Naive thymus-derived CD8-positive, alpha-beta T cell (primary cell): ENCODE results near the gene KRCC1. TPM values are rescaled to one million over a fixed set of nuclear protein-coding genes. Genes with fewer than 3 reads are reported as not detected.
"Not testable (repeated sequence)": the region's sequence is repeated elsewhere in the genome, so short reads cannot be mapped to it uniquely, and the experiment has no call there.

ENCODE experiments used
- ATAC-seq, 2 donors: fragments of 150-1000 bp; cut with Tn5 transposase in 1 of 2; sonication (Bioruptor Pico), chemical (Tn5 transposase) in 1 of 2; 1 replicate in 1 of 2; 2 replicates in 1 of 2; pipeline ENCODE4 v1.10.0; 2021; ENCODE audit warnings: mild to moderate bottlenecking in 2 of 2, moderate library complexity in 2 of 2
- POLR2A ChIA-PET: fragments of 350-600 bp; sonication (Branson Sonifier 250); formaldehyde crosslinking; loops from one replicate; lab custom pipeline; 2021; ENCODE audit warnings: antibody characterized with exemption; lab: Charles Lee
- DNase-seq, 10 donors: peaks; one replicate each; pipeline versions ENCODE4 v3.0.0 to v3.0.0-alpha.2; 2020 to 2022
- H3K27ac Mint-ChIP-seq, 10 donors: one replicate each; pipeline ENCODE4 v1.8.0; 2020 to 2022; ENCODE audit warnings: mild to moderate bottlenecking in 10 of 10, mixed read lengths in 10 of 10, moderate library complexity in 4 of 10, inconsistent platforms in 1 of 10
- H3K27me3 Mint-ChIP-seq, 5 donors: one replicate each; pipeline ENCODE4 v1.8.0; 2021 to 2022; ENCODE audit warnings: mixed read lengths in 5 of 5
- H3K36me3 Mint-ChIP-seq, 3 donors: one replicate each; pipeline ENCODE4 v1.8.0; 2020 to 2022; ENCODE audit warnings: mixed read lengths in 3 of 3, mild to moderate bottlenecking in 2 of 3, inconsistent platforms in 1 of 3
- H3K4me1 Mint-ChIP-seq, 4 donors: one replicate each; pipeline ENCODE4 v1.8.0; 2021 to 2022; ENCODE audit warnings: mixed read lengths in 4 of 4
- H3K4me3 Mint-ChIP-seq, 10 donors: one replicate each; pipeline ENCODE4 v1.8.0; 2020 to 2022; ENCODE audit warnings: mild to moderate bottlenecking in 10 of 10, mixed read lengths in 10 of 10, moderate library complexity in 6 of 10, inconsistent platforms in 1 of 10
- H3K9me3 Mint-ChIP-seq, 9 donors: one replicate each; pipeline ENCODE4 v1.8.0; 2020 to 2022; ENCODE audit warnings: mixed read lengths in 9 of 9, mild to moderate bottlenecking in 3 of 9, inconsistent platforms in 1 of 9, moderate library complexity in 1 of 9
- polyA plus RNA-seq, 3 donors: library from polyadenylated mRNA; unstranded; fragments of 300-500 nt; fragmentation: Illumina TruSeq; gene quantifications; one replicate each; pipeline ENCODE4 v1.2.3, GENCODE V29; 2021
- total RNA-seq, 8 experiments: library from RNA in 2 of 8; stranded (reverse) in 2 of 8; gene quantifications; one replicate each; pipeline ENCODE4 v1.2.3 and lab custom pipeline; 2021 to 2026

KRCC1 gene
- total and polyA plus RNA-seq, 5 experiments from 2014 or later: 23.4 to 29.4 (median 26.2) TPM

GRCh38 chr2:88011011-88011410 lies 44.6 kb downstream of the KRCC1 start:
- Mint-ChIP-seq H3K4me1 (peaks cover under 1 to 9% (median 2%) of the 10 kb centered on the region in 4 donors), H3K27me3 (no peaks in the 10 kb centered on the region), H3K4me3 (no peak overlapping the region), H3K27ac (no peak overlapping the region), H3K36me3 (no peaks in the 10 kb centered on the region), H3K9me3 (no peaks in the 10 kb centered on the region)
- POLR2A ChIA-PET: no interaction called here
- DNase-seq (no peak), ATAC-seq (no peak)

GRCh38 chr2:88010136-88010535 lies 45.4 kb downstream of the KRCC1 start:
- H3K27ac Mint-ChIP-seq: no peak overlapping the region
- POLR2A ChIA-PET: no interaction called here
- no peak for ATAC-seq

GRCh38 chr2:88006912-88007439 lies 48.6 kb downstream of the KRCC1 start:
- POLR2A ChIA-PET: no interaction called here
- Mint-ChIP-seq H3K27me3 (peaks cover 0 to 5% (median 0%) of the 10 kb centered on the region in 5 donors), H3K36me3 (no peaks in the 10 kb centered on the region), H3K4me1 (no peaks in the 10 kb centered on the region), H3K27ac (no peak overlapping the region), H3K9me3 (no peaks in the 10 kb centered on the region), H3K4me3 (no peak overlapping the region)
- no peak for ATAC-seq
- DNase-seq: no peak

More at GRCh38 chr2:88010136-88010535, 45.4 kb downstream of the KRCC1 start:
- H3K4me1 Mint-ChIP-seq: peaks cover 0 to 5% (median 1%) of the 10 kb centered on the region in 4 donors
- no peak overlapping the region for H3K4me3 Mint-ChIP-seq
- DNase-seq: no peak
- no peaks in the 10 kb centered on the region for H3K36me3 Mint-ChIP-seq
- no peaks in the 10 kb centered on the region for H3K9me3 Mint-ChIP-seq
- no peaks in the 10 kb centered on the region for H3K27me3 Mint-ChIP-seq

- Mint-ChIP-seq H3K9me3 (no peaks in the 10 kb centered on the region), H3K36me3 (no peaks in the 10 kb centered on the region), H3K27me3 (peaks cover 0 to 7% (median 1%) of the 10 kb centered on the region in 5 donors), H3K4me3 (no peak overlapping the region), H3K4me1 (peaks cover 0 to 5% (median 1%) of the 10 kb centered on the region in 4 donors), H3K27ac (no peak overlapping the region)
- DNase-seq: no peak
- POLR2A ChIA-PET: no interaction called here
- no peak for ATAC-seq
Measured at GRCh38 chr2:88005776-88006175, 49.8 kb downstream of the KRCC1 start.

GRCh38 chr2:88003074-88003755 lies 52.4 kb downstream of the KRCC1 start:
- Mint-ChIP-seq H3K36me3 (no peaks in the 10 kb centered on the region), H3K27ac (no peak overlapping the region), H3K9me3 (no peaks in the 10 kb centered on the region), H3K4me3 (no peak overlapping the region), H3K4me1 (peaks cover 0 to 5% (median 1%) of the 10 kb centered on the region in 4 donors), H3K27me3 (peaks cover 0 to 7% (median 1%) of the 10 kb centered on the region in 5 donors)
- POLR2A ChIA-PET: no interaction called here
- ATAC-seq (no peak), DNase-seq (no peak)

- Mint-ChIP-seq H3K27me3 (peaks cover 0 to 7% (median 1%) of the 10 kb centered on the region in 5 donors), H3K9me3 (no peaks in the 10 kb centered on the region), H3K4me3 (no peak overlapping the region), H3K4me1 (peaks cover 0 to 5% (median 1%) of the 10 kb centered on the region in 4 donors), H3K27ac (no peak overlapping the region), H3K36me3 (no peaks in the 10 kb centered on the region)
- DNase-seq (no peak), ATAC-seq (no peak)
- POLR2A ChIA-PET: no interaction called here
Measured at GRCh38 chr2:88002359-88002707, 53.2 kb downstream of the KRCC1 start.

GRCh38 chr2:88000474-88000873 lies 55.1 kb downstream of the KRCC1 start:
- H3K4me3 Mint-ChIP-seq, H3K36me3 Mint-ChIP-seq, DNase-seq, POLR2A ChIA-PET, H3K27me3 Mint-ChIP-seq, ATAC-seq, H3K9me3 Mint-ChIP-seq, H3K27ac Mint-ChIP-seq: not testable (repeated sequence)
- H3K4me1 Mint-ChIP-seq: peaks cover 0 to 11% (median 1%) of the 10 kb centered on the region in 4 donors

GRCh38 chr2:87996570-87996969 lies 59.0 kb downstream of the KRCC1 start:
- DNase-seq (no peak), ATAC-seq (no peak)
- POLR2A ChIA-PET: no interaction called here
- Mint-ChIP-seq H3K36me3 (no peaks in the 10 kb centered on the region), H3K4me3 (no peak overlapping the region), H3K27me3 (no peaks in the 10 kb centered on the region), H3K4me1 (peaks cover 0 to 11% (median 0%) of the 10 kb centered on the region in 4 donors), H3K27ac (peak overlapping the region in 1 of 10 donors; percentile 57), H3K9me3 (peaks cover 0 to 2% (median 0%) of the 10 kb centered on the region in 9 donors)

- Mint-ChIP-seq H3K27ac (no peak overlapping the region), H3K9me3 (peaks cover 0 to 2% (median 0%) of the 10 kb centered on the region in 9 donors), H3K36me3 (no peaks in the 10 kb centered on the region), H3K4me3 (no peak overlapping the region), H3K27me3 (no peaks in the 10 kb centered on the region), H3K4me1 (peaks cover 0 to 10% (median 0%) of the 10 kb centered on the region in 4 donors)
- ATAC-seq: no peak
- POLR2A ChIA-PET: no interaction called here
- DNase-seq: no peak
Measured at GRCh38 chr2:87995756-87996155, 59.8 kb downstream of the KRCC1 start.

- H3K27ac Mint-ChIP-seq, H3K27me3 Mint-ChIP-seq, POLR2A ChIA-PET, H3K4me3 Mint-ChIP-seq, ATAC-seq, DNase-seq, H3K36me3 Mint-ChIP-seq, H3K9me3 Mint-ChIP-seq: not testable (repeated sequence)
- H3K4me1 Mint-ChIP-seq: peaks cover 0 to 10% (median 0%) of the 10 kb centered on the region in 4 donors
Measured at GRCh38 chr2:87994304-87994850, 61.2 kb downstream of the KRCC1 start.

- peaks cover 0 to 10% (median 0%) of the 10 kb centered on the region in 4 donors for H3K4me1 Mint-ChIP-seq
- H3K27me3 Mint-ChIP-seq, ATAC-seq, H3K36me3 Mint-ChIP-seq, DNase-seq, H3K27ac Mint-ChIP-seq, POLR2A ChIA-PET, H3K4me3 Mint-ChIP-seq, H3K9me3 Mint-ChIP-seq: not testable (repeated sequence)
Measured at GRCh38 chr2:87992569-87992968, 63.0 kb downstream of the KRCC1 start.

- POLR2A ChIA-PET, H3K9me3 Mint-ChIP-seq, H3K27me3 Mint-ChIP-seq, DNase-seq, H3K36me3 Mint-ChIP-seq, H3K27ac Mint-ChIP-seq, H3K4me3 Mint-ChIP-seq, ATAC-seq, H3K4me1 Mint-ChIP-seq: not testable (repeated sequence)
Measured at GRCh38 chr2:87987473-87987872, 68.1 kb downstream of the KRCC1 start.

GRCh38 chr2:87985902-87986301 lies 69.7 kb downstream of the KRCC1 start:
- H3K4me1 Mint-ChIP-seq, DNase-seq, H3K27ac Mint-ChIP-seq, H3K9me3 Mint-ChIP-seq, H3K36me3 Mint-ChIP-seq, POLR2A ChIA-PET, H3K27me3 Mint-ChIP-seq, H3K4me3 Mint-ChIP-seq, ATAC-seq: not testable (repeated sequence)
